Neuron (in vitro differentiated cells): Measurements from ENCODE around the gene MSANTD1.

Source experiments
- H2AFZ ChIP-seq: one replicate; pipeline ENCODE4 v1.6.1; 2013; ENCODE audit warnings: low read depth, mild to moderate bottlenecking, inconsistent platforms, low read length, moderate library complexity
- H3K27me3 ChIP-seq: one replicate; pipeline ENCODE4 v1.6.1; 2013; ENCODE audit warnings: low read length; ENCODE audit not compliant: insufficient read depth
- H3K36me3 ChIP-seq: one replicate; pipeline ENCODE4 v1.6.1; 2013; ENCODE audit warnings: low read length; ENCODE audit not compliant: insufficient read depth
- H3K4me1 ChIP-seq: one replicate; pipeline ENCODE4 v1.6.1; 2013; ENCODE audit warnings: low read length; ENCODE audit not compliant: insufficient read depth
- H3K4me3 ChIP-seq: 2 replicates; pipeline ENCODE4 v1.5.1; 2013; ENCODE audit warnings: mild to moderate bottlenecking, low read length, moderate library complexity
- H3K9me3 ChIP-seq: one replicate; pipeline ENCODE4 v1.6.1; 2013; ENCODE audit warnings: low read length

MSANTD1 gene

GRCh38 chr4:3229964-3230363 is 19.0 kb upstream of the MSANTD1 start:
- Histone ChIP-seq H3K4me3 (no peak overlapping the region), H3K27me3 (no peaks in the 10 kb centered on the region), H3K4me1 (no peaks in the 10 kb centered on the region), H2AFZ (no peak overlapping the region), H3K9me3 (no peaks in the 10 kb centered on the region), H3K36me3 (peaks cover 85% of the 10 kb centered on the region)

GRCh38 chr4:3231471-3231870 is 17.5 kb upstream of the MSANTD1 start:
- H3K9me3 ChIP-seq, result no peaks in the 10 kb centered on the region
- H3K36me3 ChIP-seq, result peaks cover 90% of the 10 kb centered on the region
- H3K27me3 ChIP-seq, result no peaks in the 10 kb centered on the region
- H2AFZ ChIP-seq, result no peak overlapping the region
- H3K4me3 ChIP-seq, result no peak overlapping the region
- no peaks in the 10 kb centered on the region for H3K4me1 ChIP-seq

- no peak overlapping the region for H2AFZ ChIP-seq
- H3K36me3 ChIP-seq, result peaks cover 87% of the 10 kb centered on the region
- no peaks in the 10 kb centered on the region for H3K27me3 ChIP-seq
- H3K9me3 ChIP-seq, result no peaks in the 10 kb centered on the region
- H3K4me3 ChIP-seq, result no peak overlapping the region
- no peaks in the 10 kb centered on the region for H3K4me1 ChIP-seq
Observed at GRCh38 chr4:3232001-3232400, 17.0 kb upstream of the MSANTD1 start.

DNA sequence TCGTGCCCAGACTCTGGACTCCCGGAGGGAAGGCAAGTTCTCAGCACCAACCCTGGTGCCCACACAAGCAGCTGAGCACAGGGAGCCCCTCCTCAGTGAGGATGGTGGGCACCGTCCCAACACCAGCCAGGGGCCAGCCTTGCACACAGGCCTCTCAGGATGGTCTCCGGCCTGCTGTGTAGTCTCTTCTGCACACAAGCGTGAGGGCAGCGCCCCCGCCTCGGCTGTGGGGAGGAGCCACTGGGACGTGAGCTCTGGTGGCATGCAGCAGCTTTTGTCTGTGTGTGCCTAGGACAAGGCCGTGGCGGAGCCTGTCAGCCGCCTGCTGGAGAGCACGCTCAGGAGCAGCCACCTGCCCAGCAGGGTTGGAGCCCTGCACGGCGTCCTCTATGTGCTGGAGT is 16.1 kb upstream of the MSANTD1 start:
- peaks cover 85% of the 10 kb centered on the region for H3K36me3 ChIP-seq
- H2AFZ ChIP-seq, result no peak overlapping the region
- H3K4me1 ChIP-seq, result no peaks in the 10 kb centered on the region
- H3K4me3 ChIP-seq, result no peak overlapping the region
- no peaks in the 10 kb centered on the region for H3K27me3 ChIP-seq
- H3K9me3 ChIP-seq, result no peaks in the 10 kb centered on the region

GRCh38 chr4:3233391-3234071 is 15.4 kb upstream of the MSANTD1 start:
- Histone ChIP-seq H2AFZ (no peak overlapping the region), H3K4me3 (no peak overlapping the region), H3K36me3 (peaks cover 80% of the 10 kb centered on the region), H3K4me1 (no peaks in the 10 kb centered on the region), H3K27me3 (no peaks in the 10 kb centered on the region), H3K9me3 (no peaks in the 10 kb centered on the region)

GRCh38 chr4:3234171-3235029 is 14.6 kb upstream of the MSANTD1 start:
- H3K27me3 ChIP-seq, result no peaks in the 10 kb centered on the region
- no peaks in the 10 kb centered on the region for H3K4me1 ChIP-seq
- no peak overlapping the region for H2AFZ ChIP-seq
- H3K9me3 ChIP-seq, result no peaks in the 10 kb centered on the region
- peaks cover 79% of the 10 kb centered on the region for H3K36me3 ChIP-seq
- H3K4me3 ChIP-seq, result no peak overlapping the region

DNA sequence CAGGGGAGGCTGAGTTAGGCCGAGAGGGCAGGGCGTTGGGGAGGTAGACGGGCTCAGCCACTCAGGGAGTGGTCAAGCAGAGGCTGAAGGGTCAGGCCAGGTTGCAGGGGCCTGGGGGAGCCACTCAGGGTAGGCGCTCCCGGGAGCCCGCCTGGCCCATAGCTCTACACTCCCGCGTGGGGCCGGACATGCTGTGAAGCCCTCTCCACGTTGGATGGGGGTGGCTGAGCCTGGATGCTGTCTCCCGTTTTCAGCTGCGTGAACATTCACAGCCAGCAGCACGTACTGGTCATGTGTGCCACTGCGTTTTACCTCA is 14.0 kb upstream of the MSANTD1 start:
- H3K4me1 ChIP-seq, result no peaks in the 10 kb centered on the region
- H3K4me3 ChIP-seq, result no peak overlapping the region
- no peaks in the 10 kb centered on the region for H3K27me3 ChIP-seq
- no peak overlapping the region for H2AFZ ChIP-seq
- H3K36me3 ChIP-seq, result peaks cover 79% of the 10 kb centered on the region
- no peaks in the 10 kb centered on the region for H3K9me3 ChIP-seq

GRCh38 chr4:3235581-3235980 is 13.4 kb upstream of the MSANTD1 start:
- Histone ChIP-seq H3K4me3 (no peak overlapping the region), H3K36me3 (peaks cover 78% of the 10 kb centered on the region), H2AFZ (no peak overlapping the region), H3K4me1 (no peaks in the 10 kb centered on the region), H3K9me3 (no peaks in the 10 kb centered on the region), H3K27me3 (no peaks in the 10 kb centered on the region)

- no peaks in the 10 kb centered on the region for H3K9me3 ChIP-seq
- no peak overlapping the region for H3K4me3 ChIP-seq
- no peak overlapping the region for H2AFZ ChIP-seq
- H3K36me3 ChIP-seq, result peaks cover 73% of the 10 kb centered on the region
- no peaks in the 10 kb centered on the region for H3K27me3 ChIP-seq
- no peaks in the 10 kb centered on the region for H3K4me1 ChIP-seq
Observed at GRCh38 chr4:3236326-3236878, 12.6 kb upstream of the MSANTD1 start.

GRCh38 chr4:3237266-3237665 is 11.7 kb upstream of the MSANTD1 start:
- Histone ChIP-seq H3K36me3 (peaks cover 75% of the 10 kb centered on the region), H3K27me3 (no peaks in the 10 kb centered on the region), H3K4me1 (no peaks in the 10 kb centered on the region), H3K4me3 (no peak overlapping the region), H3K9me3 (no peaks in the 10 kb centered on the region), H2AFZ (no peak overlapping the region)

- no peaks in the 10 kb centered on the region for H3K27me3 ChIP-seq
- H3K36me3 ChIP-seq, result peaks cover 72% of the 10 kb centered on the region
- no peaks in the 10 kb centered on the region for H3K4me1 ChIP-seq
- no peaks in the 10 kb centered on the region for H3K9me3 ChIP-seq
- no peak overlapping the region for H3K4me3 ChIP-seq
- H2AFZ ChIP-seq, result no peak overlapping the region
Observed at GRCh38 chr4:3237712-3238560, 11.0 kb upstream of the MSANTD1 start.

GRCh38 chr4:3238721-3239120 is 10.2 kb upstream of the MSANTD1 start:
- H3K4me1 ChIP-seq, result no peaks in the 10 kb centered on the region
- no peaks in the 10 kb centered on the region for H3K9me3 ChIP-seq
- no peak overlapping the region for H3K4me3 ChIP-seq
- H3K27me3 ChIP-seq, result no peaks in the 10 kb centered on the region
- H2AFZ ChIP-seq, result no peak overlapping the region
- peaks cover 71% of the 10 kb centered on the region for H3K36me3 ChIP-seq

GRCh38 chr4:3239303-3239702 is 9.7 kb upstream of the MSANTD1 start:
- H2AFZ ChIP-seq, result no peak overlapping the region
- peaks cover 66% of the 10 kb centered on the region for H3K36me3 ChIP-seq
- H3K9me3 ChIP-seq, result no peaks in the 10 kb centered on the region
- no peaks in the 10 kb centered on the region for H3K4me1 ChIP-seq
- no peak overlapping the region for H3K4me3 ChIP-seq
- H3K27me3 ChIP-seq, result no peaks in the 10 kb centered on the region
